ENCODE measurements around the gene MATCAP1. TPM values are rescaled to one million over a fixed set of nuclear protein-coding genes. Genes with fewer than 3 reads are reported as not detected.

Gene MATCAP1
- total and polyA plus RNA-seq, 2 donors from 2014 or later: 15.5 to 38.8 TPM

DNA sequence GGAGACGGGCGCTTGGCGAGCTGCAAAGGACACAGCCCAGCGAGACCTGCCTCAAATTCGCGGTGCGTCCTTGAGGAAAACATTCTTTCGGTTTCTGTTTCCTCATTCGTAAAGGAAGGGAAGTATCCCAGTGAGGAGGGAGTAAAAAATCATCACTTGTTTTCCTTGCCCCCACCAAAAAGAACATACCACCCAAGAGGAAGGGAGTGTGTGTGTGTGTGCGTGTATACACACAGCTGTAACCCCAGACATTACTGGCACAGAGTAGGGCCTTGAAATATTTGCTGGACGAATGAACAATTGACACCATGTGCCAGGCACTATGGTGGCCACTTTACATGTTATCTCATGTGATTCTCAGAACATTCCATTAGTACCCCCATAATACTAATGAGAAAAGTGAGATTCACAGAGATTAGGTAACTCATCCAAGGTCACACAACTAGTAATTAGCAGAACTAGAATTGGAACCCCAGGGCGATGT lies 1.9 kb upstream of the MATCAP1 start:
- no peak overlapping the region for H3K9ac ChIP-seq (ENCODE audit: low read length in 3 of 3)
- intact Hi-C loops (cut with DNase I): no loop called here
- no peak for TF ChIP-seq CTCF (IDR thresholded peaks at IDR 0.05; ENCODE audit: borderline replicate concordance, extremely low read depth, insufficient read depth)
- FAIRE-seq: no peak
- H3K27ac ChIP-seq (ENCODE audit: low read depth in 2 of 2, low read length in 2 of 2): no peak overlapping the region
- peak overlapping the region in 2 of 3 donors; percentile 9 to 38 for H3K4me3 ChIP-seq (ENCODE audit: low read length in 3 of 3)
- H3K27me3 ChIP-seq (ENCODE audit: control insufficient read depth, insufficient read depth, low read length): no peaks in the 10 kb centered on the region
- peaks cover 0 to 23% (median 9%) of the 10 kb centered on the region in 3 donors for H3K4me1 ChIP-seq (ENCODE audit: control insufficient read depth in 2 of 3, insufficient read depth in 2 of 3, low read depth in 1 of 3, low read length in 3 of 3)
- DNase-seq: no peak
- H3K9me3 ChIP-seq (ENCODE audit: control insufficient read depth in 2 of 3, insufficient read depth in 1 of 3, low read length in 3 of 3): no peaks in the 10 kb centered on the region
- H3K36me3 ChIP-seq (ENCODE audit: control insufficient read depth in 2 of 3, insufficient read depth in 3 of 3, low read length in 3 of 3): no peaks in the 10 kb centered on the region

DNA sequence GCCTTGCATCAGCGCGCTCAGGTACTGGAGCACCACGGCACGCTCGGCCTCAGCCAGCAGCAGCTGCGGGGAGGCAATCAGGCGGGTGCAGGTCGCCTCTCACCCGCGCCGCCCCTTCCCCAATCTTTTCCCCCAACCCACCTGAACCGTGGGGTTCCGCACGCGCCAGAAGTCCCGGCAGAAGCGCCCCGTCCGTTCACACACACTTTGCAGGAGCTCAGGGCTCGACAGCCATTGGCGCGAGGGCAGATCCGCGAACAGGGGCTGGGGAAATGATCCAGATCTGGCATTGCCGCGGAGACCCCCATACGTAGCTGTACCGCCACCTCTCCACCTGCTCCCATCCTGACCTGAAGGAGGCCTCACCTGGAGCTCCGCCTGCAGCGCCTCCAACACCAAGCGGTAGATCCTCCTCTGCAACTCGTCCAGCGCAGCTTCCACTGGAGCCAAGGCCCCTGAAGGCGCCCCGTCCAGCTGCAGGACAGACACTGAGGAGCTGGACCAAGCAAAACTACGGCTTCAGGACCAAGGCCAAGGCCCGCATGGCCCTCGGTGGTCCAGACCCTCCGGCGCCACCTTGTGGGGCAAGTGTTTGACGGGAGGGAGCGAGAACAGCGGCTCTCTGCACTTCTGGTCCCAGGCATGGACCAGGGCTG lies 1.4 kb upstream of the MATCAP1 start:
- no peaks in the 10 kb centered on the region for H3K36me3 ChIP-seq (ENCODE audit: control insufficient read depth in 2 of 3, insufficient read depth in 3 of 3, low read length in 3 of 3)
- TF ChIP-seq CTCF (IDR thresholded peaks at IDR 0.05; ENCODE audit: borderline replicate concordance, extremely low read depth, insufficient read depth): peak; percentile 84
- H3K9ac ChIP-seq (ENCODE audit: low read length in 3 of 3): no peak overlapping the region
- peaks cover 0 to 23% (median 9%) of the 10 kb centered on the region in 3 donors for H3K4me1 ChIP-seq (ENCODE audit: control insufficient read depth in 2 of 3, insufficient read depth in 2 of 3, low read depth in 1 of 3, low read length in 3 of 3)
- H3K27me3 ChIP-seq (ENCODE audit: control insufficient read depth, insufficient read depth, low read length): no peaks in the 10 kb centered on the region
- FAIRE-seq (peak; percentile 17), DNase-seq (peak; percentile 94 to 97 (median 96))
- H3K27ac ChIP-seq (ENCODE audit: low read depth in 2 of 2, low read length in 2 of 2): no peak overlapping the region
- H3K4me3 ChIP-seq (ENCODE audit: low read length in 3 of 3): peak overlapping the region in 2 of 3 donors; percentile 9 to 81
- H3K9me3 ChIP-seq (ENCODE audit: control insufficient read depth in 2 of 3, insufficient read depth in 1 of 3, low read length in 3 of 3): no peaks in the 10 kb centered on the region
- intact Hi-C loops (cut with DNase I): no loop called here

DNA sequence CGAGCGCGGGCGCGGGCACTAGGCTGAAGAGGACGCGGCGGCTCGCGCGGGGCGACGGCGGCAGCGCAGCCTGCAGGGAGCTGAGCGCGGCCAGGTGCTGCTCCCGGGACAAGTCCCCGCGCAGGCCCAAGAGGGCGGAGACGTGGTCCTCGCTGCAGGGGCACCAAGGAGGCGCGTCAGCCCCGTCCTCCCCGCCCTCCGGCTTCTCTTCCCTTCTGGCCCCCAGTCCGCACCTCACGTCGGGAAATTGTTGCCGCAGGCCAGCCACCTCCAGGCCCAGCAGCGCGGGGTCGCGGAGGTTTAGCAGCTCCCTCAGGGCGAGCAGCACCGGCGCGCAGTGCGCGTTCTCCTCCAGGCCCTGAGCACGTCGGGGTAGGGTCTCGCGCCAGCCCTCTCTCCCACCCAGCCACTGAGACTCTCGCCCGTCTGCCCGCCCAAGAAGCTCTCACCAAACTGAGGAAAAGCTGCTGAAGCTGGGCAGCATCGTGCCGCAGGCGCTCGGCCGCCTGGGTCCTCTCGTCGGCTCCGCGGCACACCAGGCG lies 761 bp upstream of the MATCAP1 start:
- Histone ChIP-seq H3K9ac (ENCODE audit: low read length in 3 of 3) (no peak overlapping the region), H3K4me3 (ENCODE audit: low read length in 3 of 3) (peak overlapping the region in 2 of 3 donors; percentile 20 to 81), H3K9me3 (ENCODE audit: control insufficient read depth in 2 of 3, insufficient read depth in 1 of 3, low read length in 3 of 3) (no peaks in the 10 kb centered on the region), H3K27me3 (ENCODE audit: control insufficient read depth, insufficient read depth, low read length) (no peaks in the 10 kb centered on the region), H3K36me3 (ENCODE audit: control insufficient read depth in 2 of 3, insufficient read depth in 3 of 3, low read length in 3 of 3) (no peaks in the 10 kb centered on the region), H3K4me1 (ENCODE audit: control insufficient read depth in 2 of 3, insufficient read depth in 2 of 3, low read depth in 1 of 3, low read length in 3 of 3) (peaks cover 0 to 23% (median 9%) of the 10 kb centered on the region in 3 donors), H3K27ac (ENCODE audit: low read depth in 2 of 2, low read length in 2 of 2) (peak overlapping the region in 1 of 2 donors; percentile 95)
- FAIRE-seq (no peak), DNase-seq (peak in 1 of 5 donors; percentile 79)
- intact Hi-C loops (cut with DNase I): no loop called here
- no peak for TF ChIP-seq CTCF (IDR thresholded peaks at IDR 0.05; ENCODE audit: borderline replicate concordance, extremely low read depth, insufficient read depth)
